GM06990 (cell line): ENCODE data around the gene URAD.

Source experiments
- DNase-seq: peaks from one replicate; pipeline ENCODE4 v3.0.0-alpha.2; 2011; ENCODE audit not compliant: insufficient read length; ENCODE audit errors: extremely low read depth
- H3K27me3 ChIP-seq: replicated peaks from 2 replicates; pipeline ENCODE4 v1.6.0; 2011; ENCODE audit warnings: low read length; ENCODE audit not compliant: control insufficient read depth, insufficient read depth
- H3K36me3 ChIP-seq: 2 replicates; pipeline ENCODE4 v1.5.1; 2011; ENCODE audit warnings: low read length; ENCODE audit not compliant: control insufficient read depth, insufficient read depth
- H3K4me3 ChIP-seq: replicated peaks from 2 replicates; pipeline ENCODE4 v1.5.1; 2011; ENCODE audit warnings: low read depth, mild to moderate bottlenecking, control low read depth, low read length
- TF ChIP-seq, protein P1 (sequence below): IDR thresholded peaks from 2 replicates; pipeline ENCODE4 v1.5.1; 2011; ENCODE audit warnings: low read length, control low read depth, mild to moderate bottlenecking, inconsistent platforms; ENCODE audit not compliant: insufficient read depth, poor library complexity, severe bottlenecking

URAD gene

DNA sequence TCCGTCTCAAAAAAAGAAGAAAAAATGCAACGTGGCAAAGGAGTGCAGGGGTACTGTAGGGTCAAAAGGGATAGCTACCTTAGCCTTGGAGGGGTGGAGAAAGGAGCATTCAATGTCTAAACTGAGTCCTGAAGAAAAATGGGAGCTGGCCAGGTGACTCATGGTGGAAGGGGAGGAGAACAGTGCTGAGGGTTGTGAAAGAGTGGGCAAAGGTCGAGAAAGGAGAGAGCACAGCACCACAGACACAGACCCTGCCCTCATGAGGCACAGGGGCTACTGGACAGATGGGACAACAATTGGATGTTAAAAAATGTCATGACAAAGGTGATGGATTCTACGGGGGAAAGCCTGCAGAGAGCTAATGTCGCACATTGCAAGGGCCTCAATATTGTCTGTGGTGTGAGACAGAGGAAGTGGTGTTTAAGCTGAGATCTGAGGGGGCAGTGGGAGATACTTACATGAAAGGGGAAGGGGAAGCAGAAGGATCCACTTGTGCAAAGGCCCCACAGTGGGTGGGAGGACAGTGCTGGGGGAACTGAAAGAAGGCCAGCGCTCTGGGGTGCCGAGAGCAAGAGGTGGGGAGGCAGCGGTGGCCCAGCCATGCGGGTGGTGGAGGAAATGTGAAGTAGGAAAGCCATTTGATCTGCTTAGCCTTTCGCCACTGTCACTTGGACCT lies 42.9 kb upstream of the URAD start:
- Histone ChIP-seq H3K27me3 (no peaks in the 10 kb centered on the region), H3K4me3 (no peak overlapping the region), H3K36me3 (no peaks in the 10 kb centered on the region)
- peak; percentile 59 for DNase-seq
- TF ChIP-seq, protein P1, sequence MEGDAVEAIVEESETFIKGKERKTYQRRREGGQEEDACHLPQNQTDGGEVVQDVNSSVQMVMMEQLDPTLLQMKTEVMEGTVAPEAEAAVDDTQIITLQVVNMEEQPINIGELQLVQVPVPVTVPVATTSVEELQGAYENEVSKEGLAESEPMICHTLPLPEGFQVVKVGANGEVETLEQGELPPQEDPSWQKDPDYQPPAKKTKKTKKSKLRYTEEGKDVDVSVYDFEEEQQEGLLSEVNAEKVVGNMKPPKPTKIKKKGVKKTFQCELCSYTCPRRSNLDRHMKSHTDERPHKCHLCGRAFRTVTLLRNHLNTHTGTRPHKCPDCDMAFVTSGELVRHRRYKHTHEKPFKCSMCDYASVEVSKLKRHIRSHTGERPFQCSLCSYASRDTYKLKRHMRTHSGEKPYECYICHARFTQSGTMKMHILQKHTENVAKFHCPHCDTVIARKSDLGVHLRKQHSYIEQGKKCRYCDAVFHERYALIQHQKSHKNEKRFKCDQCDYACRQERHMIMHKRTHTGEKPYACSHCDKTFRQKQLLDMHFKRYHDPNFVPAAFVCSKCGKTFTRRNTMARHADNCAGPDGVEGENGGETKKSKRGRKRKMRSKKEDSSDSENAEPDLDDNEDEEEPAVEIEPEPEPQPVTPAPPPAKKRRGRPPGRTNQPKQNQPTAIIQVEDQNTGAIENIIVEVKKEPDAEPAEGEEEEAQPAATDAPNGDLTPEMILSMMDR, result no peak

DNA sequence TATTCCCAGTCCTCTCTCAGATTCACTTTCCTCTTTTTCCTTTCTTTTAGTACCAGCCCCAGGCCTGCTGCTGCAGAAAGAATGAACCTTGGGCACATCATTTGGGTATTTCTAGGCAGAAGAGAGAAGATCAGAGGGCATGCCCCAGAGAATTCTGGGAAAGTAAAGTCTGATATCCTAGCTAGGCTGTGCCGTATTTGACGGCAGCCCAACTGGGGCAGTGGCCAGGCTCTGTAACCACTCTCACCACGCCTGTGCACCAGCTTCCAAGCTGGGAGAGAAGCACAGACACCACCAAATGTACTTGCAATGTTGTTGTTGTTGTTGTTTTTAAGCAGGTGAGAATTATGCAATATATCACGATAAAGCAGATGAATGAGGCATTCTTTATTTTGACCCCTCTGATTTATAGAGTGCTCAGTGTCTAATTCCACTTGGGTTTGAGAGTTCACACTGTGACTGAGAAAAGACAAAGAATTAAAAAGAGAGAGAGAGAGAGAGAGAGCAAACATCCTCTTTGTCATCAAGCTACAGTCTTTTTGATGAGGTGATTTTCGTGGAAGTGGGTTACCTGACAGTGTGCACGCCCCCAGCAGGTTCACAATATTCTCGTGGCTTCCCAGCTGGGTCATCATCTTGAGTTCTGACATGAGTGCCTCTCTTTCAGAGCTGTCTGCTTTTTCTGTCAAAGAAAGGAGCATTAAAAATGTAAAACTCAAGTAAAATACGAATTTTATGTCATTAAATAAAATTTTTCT lies 39.3 kb upstream of the URAD start:
- Histone ChIP-seq H3K36me3 (no peaks in the 10 kb centered on the region), H3K4me3 (no peak overlapping the region), H3K27me3 (no peaks in the 10 kb centered on the region)
- TF ChIP-seq, protein P1, result no peak
- DNase-seq, result no peak

DNA sequence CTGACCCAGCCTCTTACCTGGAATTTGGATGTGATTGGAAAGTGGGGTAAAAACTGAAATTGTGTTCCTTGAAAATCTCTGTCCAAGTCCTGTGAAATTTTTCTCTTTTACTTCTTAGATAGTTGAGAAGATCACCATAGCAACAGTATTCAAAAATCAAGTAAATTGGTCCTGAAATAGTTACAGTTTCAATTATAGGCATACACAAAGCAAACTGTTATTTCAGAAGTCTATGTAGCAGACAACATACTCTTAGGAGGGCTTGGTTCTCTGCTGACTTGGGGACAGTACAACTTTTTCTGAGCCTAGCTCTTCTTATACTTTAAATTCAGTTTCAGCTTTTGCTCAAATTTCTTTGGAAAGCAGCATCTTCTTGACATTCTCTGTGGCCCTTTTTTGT lies 38.6 kb upstream of the URAD start:
- no peak overlapping the region for H3K4me3 ChIP-seq
- TF ChIP-seq, protein P1, result no peak
- no peak for DNase-seq
- H3K36me3 ChIP-seq, result no peaks in the 10 kb centered on the region
- H3K27me3 ChIP-seq, result no peaks in the 10 kb centered on the region

DNA sequence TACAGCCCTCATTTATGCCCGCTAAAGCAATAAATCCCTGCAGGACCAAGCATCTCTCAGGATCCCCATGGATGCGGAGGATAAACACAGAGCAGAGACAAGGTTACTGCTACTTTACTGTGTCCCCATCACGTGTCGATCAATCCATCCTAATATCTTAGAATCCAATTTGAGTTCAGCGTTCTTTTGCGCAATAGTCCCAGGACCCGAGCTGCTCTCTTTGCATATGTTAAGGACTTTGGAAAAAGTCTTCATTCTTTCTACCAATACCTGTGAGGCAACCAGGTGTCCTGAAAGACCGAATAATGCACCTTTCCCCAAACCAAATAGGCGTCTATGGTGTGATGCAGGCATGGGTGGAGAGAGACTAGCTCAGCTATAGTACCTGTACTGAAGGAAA lies 38.0 kb upstream of the URAD start:
- no peaks in the 10 kb centered on the region for H3K36me3 ChIP-seq
- TF ChIP-seq, protein P1, result no peak
- no peak for DNase-seq
- H3K4me3 ChIP-seq, result no peak overlapping the region
- no peaks in the 10 kb centered on the region for H3K27me3 ChIP-seq

DNA sequence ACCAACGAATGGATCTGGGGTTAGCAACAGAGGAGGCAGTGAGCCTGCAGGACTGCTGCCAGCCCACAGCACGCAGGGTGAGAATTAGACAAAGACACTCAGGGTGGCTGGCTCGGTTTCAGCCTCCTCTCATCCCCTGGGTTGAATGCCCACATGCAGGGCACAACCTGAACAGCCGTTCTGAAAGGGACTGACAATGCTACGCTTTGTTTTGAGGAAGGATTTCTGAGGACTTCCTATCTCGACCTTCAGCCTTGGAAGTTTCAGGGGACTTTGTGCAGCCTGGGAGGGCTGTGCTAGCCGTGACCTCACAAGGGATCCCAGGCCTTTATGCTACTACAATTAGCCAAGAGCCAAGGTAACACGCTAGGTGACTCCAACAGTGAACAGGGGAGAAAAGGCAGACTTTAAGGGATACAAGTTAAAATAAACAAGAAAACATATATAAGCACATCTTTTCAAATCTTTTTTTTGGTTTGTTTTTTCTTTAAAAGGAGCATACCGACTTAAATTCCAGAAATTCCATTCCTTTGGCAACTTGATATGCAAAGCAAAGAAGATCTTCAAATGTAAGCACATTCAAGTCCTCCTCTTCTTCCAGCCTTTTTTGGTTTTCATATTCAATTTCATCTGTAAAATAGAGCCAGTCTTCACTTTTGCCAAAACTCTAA lies 34.5 kb upstream of the URAD start:
- no peaks in the 10 kb centered on the region for H3K27me3 ChIP-seq
- no peaks in the 10 kb centered on the region for H3K36me3 ChIP-seq
- DNase-seq, result no peak
- H3K4me3 ChIP-seq, result no peak overlapping the region
- TF ChIP-seq, protein P1, result no peak
